Measurements from ENCODE around the gene TPSB2. TPM values are rescaled to one million over a fixed set of nuclear protein-coding genes. Genes with fewer than 3 reads are reported as not detected.
"Not testable (repeated sequence)": the region's sequence is repeated elsewhere in the genome, so short reads cannot be mapped to it uniquely, and the experiment has no call there.

Gene TPSB2
- total RNA-seq, 1 donor from 2014 or later = 181 TPM

DNA sequence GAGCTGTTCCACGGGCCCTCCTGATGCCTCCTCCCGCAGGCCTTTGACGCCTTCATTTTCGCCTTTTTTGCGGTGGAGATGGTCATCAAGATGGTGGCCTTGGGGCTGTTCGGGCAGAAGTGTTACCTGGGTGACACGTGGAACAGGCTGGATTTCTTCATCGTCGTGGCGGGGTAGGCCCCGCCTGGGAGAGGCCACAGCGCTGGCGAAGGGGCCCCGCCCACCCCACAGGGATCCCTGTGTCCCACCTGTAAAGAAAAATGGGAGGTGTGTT is 34.7 kb downstream of the TPSB2 start:
- intact Hi-C loops (cut with DNase I) = no loop called here

DNA sequence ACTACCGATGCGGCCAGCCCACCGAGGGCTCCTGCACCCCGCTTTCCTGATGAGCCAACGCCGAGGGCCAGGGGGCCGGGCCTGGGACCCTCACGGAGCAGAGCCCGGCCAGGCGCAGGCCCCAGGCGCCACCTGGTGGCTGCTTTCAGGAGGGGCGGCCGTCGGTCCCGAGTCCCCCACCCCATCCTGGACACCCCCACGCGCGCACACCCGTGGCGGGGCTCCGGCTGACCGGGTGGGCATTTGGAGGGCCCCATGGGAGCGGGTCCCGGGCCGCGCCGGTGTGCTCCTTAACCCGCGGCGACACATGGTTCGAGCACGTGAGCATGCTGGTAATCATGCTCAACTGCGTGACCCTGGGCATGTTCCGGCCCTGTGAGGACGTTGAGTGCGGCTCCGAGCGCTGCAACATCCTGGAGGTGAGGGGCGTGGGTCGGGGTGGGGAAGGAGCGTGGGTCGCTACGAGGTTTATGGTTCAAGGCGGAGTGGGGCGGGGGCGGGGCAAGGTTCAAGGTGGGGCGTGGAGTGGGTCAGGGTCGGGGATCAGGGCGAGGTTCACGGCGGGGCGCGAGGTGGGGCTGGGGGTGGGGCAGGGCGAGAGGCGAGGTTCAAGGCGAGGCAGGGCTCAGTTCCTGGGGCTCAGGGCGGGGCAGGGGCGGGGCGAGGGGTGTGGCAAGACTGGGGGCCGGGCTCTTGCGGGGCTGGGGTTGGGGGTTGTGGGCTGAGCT is 35.2 kb downstream of the TPSB2 start:
- ATAC-seq (peak; percentile 14), DNase-seq (no peak)
- intact Hi-C loops (cut with DNase I) = no loop called here
- Histone ChIP-seq H3K27me3 (no peaks in the 10 kb centered on the region), H3K27ac (no peak overlapping the region), H3K4me3 (no peak overlapping the region), H3K36me3 (no peaks in the 10 kb centered on the region), H3K4me1 (no peaks in the 10 kb centered on the region), H3K9me3 (no peaks in the 10 kb centered on the region)
- TF ChIP-seq, protein P1, sequence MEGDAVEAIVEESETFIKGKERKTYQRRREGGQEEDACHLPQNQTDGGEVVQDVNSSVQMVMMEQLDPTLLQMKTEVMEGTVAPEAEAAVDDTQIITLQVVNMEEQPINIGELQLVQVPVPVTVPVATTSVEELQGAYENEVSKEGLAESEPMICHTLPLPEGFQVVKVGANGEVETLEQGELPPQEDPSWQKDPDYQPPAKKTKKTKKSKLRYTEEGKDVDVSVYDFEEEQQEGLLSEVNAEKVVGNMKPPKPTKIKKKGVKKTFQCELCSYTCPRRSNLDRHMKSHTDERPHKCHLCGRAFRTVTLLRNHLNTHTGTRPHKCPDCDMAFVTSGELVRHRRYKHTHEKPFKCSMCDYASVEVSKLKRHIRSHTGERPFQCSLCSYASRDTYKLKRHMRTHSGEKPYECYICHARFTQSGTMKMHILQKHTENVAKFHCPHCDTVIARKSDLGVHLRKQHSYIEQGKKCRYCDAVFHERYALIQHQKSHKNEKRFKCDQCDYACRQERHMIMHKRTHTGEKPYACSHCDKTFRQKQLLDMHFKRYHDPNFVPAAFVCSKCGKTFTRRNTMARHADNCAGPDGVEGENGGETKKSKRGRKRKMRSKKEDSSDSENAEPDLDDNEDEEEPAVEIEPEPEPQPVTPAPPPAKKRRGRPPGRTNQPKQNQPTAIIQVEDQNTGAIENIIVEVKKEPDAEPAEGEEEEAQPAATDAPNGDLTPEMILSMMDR (IDR thresholded peaks at IDR 0.05) = peak; percentile 65

More for the DNA sequence above, 34.7 kb downstream of the TPSB2 start:
- Histone ChIP-seq H3K27ac (no peak overlapping the region), H3K27me3 (no peaks in the 10 kb centered on the region), H3K4me3 (no peak overlapping the region), H3K36me3 (no peaks in the 10 kb centered on the region), H3K4me1 (no peaks in the 10 kb centered on the region), H3K9me3 (no peaks in the 10 kb centered on the region)
- no peak for DNase-seq
- no peak for ATAC-seq
- TF ChIP-seq, protein P1 (IDR thresholded peaks at IDR 0.05) = no peak

DNA sequence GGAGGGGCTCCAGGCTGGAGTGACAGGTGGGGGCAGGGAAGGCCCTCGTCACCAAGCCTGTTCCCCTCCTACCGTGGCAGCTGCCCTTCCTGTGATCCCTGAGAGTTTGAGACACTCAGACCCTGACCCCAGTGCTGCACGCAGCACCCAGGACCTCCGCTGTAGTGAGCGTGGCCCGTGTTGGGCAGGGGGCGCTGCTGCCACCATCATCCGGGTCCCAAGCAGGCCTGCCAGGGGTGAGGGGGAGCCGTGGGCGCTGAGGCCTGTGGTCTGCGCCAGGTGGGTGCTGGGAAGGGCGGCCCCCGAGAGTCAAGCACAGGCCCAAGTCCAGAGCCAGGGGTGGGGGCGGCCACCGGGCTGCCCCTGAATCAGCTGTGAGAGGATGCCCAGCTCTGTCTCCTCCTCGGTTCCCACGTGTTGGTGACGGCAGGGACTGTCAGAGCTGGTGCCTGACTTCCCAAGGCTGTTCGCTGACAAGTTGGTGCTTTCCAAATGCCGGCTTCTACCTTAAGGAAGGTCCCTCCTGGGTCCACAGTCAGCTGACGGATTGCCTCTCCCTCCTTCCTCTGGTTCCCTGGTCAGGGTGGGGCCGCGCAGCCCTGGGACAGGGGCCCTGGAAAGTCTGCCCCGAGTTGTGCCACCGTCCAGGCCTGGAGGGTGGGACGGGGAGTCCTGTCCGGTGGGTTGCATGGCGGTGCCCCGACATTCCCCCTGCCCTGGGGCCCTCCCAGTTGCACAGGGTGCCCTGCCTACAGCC is 36.0 kb downstream of the TPSB2 start:
- DNase-seq (no peak), ATAC-seq (no peak)
- H3K27me3 ChIP-seq = no peaks in the 10 kb centered on the region
- intact Hi-C loops (cut with DNase I) = no loop called here
- H3K4me3 ChIP-seq = no peak overlapping the region
- no peaks in the 10 kb centered on the region for H3K36me3 ChIP-seq
- TF ChIP-seq, protein P1 (IDR thresholded peaks at IDR 0.05) = no peak
- H3K9me3 ChIP-seq = no peaks in the 10 kb centered on the region
- no peaks in the 10 kb centered on the region for H3K4me1 ChIP-seq
- H3K27ac ChIP-seq = no peak overlapping the region

DNA sequence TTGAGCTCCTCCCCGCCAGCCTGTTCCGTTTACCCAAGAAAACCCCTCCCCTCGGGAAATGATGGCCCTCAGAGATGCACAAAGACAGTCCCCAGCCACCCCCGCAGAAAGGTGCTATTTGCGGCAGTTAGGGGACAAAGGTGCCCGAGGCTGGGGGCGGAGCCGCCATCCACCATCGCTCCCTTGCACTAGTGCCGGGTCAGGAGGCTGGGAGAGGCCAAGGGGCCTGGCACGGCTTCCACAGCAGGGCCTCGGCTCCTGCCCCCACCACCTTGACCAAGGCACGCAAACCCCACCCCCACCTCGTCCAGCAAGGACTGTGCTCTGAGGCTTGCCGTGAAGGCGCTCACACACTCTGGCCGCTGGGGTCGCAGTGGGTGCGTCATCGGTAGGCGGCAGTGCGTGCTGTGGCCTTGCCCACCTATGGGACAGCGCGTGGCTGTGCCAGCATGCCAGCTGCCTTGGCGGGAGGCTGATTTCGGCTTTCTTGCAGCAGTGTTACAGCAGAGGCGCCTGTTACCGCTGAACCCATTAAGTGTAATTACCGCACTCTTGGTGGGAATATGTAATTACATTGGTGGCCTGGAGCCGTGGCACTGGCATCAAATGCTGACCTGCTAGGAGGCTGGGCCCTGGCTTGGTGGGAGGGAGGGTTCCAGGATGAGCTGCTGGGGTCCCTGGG is 36.7 kb downstream of the TPSB2 start:
- H3K9me3 ChIP-seq = no peaks in the 10 kb centered on the region
- H3K27me3 ChIP-seq = no peaks in the 10 kb centered on the region
- H3K4me3 ChIP-seq = no peak overlapping the region
- ATAC-seq (no peak), DNase-seq (no peak)
- H3K4me1 ChIP-seq = no peaks in the 10 kb centered on the region
- no peaks in the 10 kb centered on the region for H3K36me3 ChIP-seq
- H3K27ac ChIP-seq = no peak overlapping the region
- intact Hi-C loops (cut with DNase I) = no loop called here
- TF ChIP-seq, protein P1 (IDR thresholded peaks at IDR 0.05) = no peak

DNA sequence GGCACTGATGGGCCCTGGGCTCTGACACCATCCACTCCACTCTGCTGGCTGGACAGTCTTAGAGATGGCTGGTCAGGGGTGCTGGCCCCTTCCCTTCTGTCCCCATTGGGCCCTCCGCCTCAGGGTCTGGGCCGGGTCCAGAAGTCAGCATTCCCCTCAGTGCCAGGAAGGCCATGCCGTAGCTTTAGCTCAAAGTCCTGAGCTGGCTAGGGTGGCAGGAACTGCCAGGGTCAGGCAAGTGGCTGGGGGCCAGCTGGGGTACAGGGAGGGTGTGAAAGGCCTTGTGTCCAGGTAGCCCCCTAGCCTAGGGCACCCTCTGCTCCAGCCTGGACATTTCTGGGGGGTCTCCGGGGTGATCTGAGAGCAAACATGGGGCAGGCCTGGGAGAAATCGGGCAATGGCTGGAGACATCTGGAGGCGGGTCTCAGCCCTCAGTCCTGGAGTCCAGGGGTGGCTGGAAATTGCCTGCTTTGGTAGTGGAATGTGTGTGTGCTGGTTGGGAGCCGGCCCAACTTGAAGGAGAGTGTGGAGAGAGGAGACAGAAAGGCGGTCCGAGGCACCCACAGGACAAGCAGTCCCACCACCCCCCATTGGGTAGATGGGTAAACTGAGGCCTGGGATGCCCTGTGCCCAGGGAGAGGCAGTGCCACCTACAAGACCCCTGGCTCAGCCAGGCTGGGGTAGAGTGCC is 37.5 kb downstream of the TPSB2 start:
- DNase-seq = no peak
- intact Hi-C loops (cut with DNase I) = no loop called here
- TF ChIP-seq, protein P1 (IDR thresholded peaks at IDR 0.05) = no peak
- no peaks in the 10 kb centered on the region for H3K4me1 ChIP-seq
- no peak overlapping the region for H3K27ac ChIP-seq
- ATAC-seq = no peak
- H3K4me3 ChIP-seq = no peak overlapping the region
- H3K9me3 ChIP-seq = no peaks in the 10 kb centered on the region
- H3K27me3 ChIP-seq = no peaks in the 10 kb centered on the region
- H3K36me3 ChIP-seq = no peaks in the 10 kb centered on the region

DNA sequence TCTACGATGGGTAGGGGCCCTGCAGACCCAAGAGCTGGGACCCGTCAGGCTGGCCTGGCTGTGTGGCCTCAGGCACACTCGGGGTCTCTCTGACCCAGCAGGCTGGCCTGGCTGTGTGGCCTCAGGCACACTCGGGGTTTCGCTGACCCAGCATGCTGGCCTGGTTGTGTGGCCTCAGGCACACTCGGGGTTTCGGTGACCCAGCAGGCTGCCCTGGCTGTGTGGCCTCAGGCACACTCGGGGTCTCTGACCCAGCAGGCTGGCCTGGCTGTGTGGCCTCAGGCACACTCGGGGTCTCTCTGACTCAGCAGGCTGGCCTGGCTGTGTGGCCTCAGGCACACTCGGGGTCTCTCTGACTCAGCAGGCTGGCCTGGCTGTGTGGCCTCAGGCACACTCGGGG is 39.2 kb downstream of the TPSB2 start:
- H3K9me3 ChIP-seq; H3K27me3 ChIP-seq; H3K27ac ChIP-seq; H3K36me3 ChIP-seq; intact Hi-C loops (cut with DNase I); H3K4me1 ChIP-seq; DNase-seq; H3K4me3 ChIP-seq; ATAC-seq: not testable (repeated sequence)
